ENCODE data around the gene MTHFR. TPM values are rescaled to one million over a fixed set of nuclear protein-coding genes. Genes with fewer than 3 reads are reported as not detected.

Gene MTHFR
- polyA plus RNA-seq, 4 donors, result 11.2 to 20.1 (median 15.4) TPM

DNA sequence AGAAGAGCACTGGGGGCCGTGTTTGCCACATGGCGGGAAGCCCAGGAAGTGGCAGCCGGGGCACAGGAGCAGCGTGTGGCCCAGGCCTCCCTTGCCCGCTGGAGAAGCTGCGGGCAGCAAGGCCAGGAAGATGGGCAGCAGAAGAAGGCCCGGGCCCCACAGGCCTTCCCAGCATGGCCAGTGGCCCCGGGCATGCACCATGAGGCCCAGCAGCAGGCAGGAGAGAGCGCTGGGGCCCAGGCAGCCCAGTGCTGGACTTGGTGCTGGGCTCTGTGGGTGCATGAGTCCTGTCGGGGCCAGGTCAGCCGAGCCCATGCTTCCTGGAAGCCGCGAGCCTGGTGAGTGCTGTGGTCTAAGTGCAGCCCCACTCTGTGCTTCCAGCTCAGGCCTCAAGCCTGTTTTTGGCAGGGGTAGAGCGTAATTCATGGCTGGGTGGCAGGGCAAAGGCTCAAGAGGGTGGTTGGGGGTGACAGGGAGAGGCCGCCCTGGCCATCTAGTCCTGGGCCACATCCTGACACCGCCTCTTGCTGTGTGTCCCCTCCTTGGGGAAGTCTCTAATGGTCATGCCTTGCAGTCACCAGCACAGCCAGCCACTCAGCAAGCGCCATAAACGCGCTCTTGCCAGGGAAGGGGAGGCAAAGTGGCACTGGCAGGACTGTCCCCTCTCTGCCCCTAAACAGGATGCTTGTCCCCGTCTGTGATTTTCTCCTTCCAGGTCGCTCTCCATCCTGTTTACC lies 21.3 kb downstream of the MTHFR start:
- no peak for FAIRE-seq
- 72 to 85% (median 75%) methylated on average over 16 to 21 of the region's 21 CpGs for WGBS, 3 donors
- H3K27me3 ChIP-seq (ENCODE audit: control insufficient read depth in 3 of 3, insufficient read depth in 3 of 3, low read length in 3 of 3), result no peaks in the 10 kb centered on the region
- peaks cover 0 to 24% (median 7%) of the 10 kb centered on the region in 3 donors for H3K4me1 ChIP-seq (ENCODE audit: control insufficient read depth in 3 of 3, insufficient read depth in 2 of 3, low read depth in 1 of 3, low read length in 2 of 3)
- no peaks in the 10 kb centered on the region for H3K9me3 ChIP-seq (ENCODE audit: control insufficient read depth in 2 of 2, insufficient read depth in 1 of 2, low read depth in 1 of 2, low read length in 1 of 2)
- no peak for DNase-seq
- H3K4me3 ChIP-seq (ENCODE audit: low read depth in 1 of 3, low read length in 3 of 3), result peak overlapping the region in 1 of 3 donors; percentile 25
- peaks cover 0 to 17% (median 0%) of the 10 kb centered on the region in 3 donors for H3K36me3 ChIP-seq (ENCODE audit: control insufficient read depth in 3 of 3, insufficient read depth in 2 of 3, low read depth in 1 of 3, low read length in 3 of 3)
- peak overlapping the region in 1 of 3 donors; percentile 38 for H3K27ac ChIP-seq (ENCODE audit: low read depth in 1 of 3, low read length in 2 of 3)

DNA sequence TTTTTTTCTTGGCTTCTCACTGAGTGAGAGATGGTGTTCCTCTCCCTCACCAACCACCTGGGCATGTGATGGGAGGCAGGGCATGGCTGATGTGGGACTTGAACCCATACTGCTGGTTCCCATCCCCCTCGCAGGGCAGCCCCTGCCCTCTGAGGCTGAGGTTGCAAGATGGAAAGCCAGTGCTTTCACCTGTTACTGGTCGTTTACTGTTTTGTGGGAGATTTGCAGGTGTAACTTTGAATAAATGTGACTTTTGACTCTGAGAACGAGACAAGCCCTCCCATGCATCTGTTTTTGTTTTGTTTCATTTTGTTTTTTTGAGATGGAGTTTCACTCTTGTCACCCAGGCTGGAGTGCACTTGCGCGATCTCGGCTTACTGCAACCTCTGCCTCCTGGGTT lies 22.2 kb downstream of the MTHFR start:
- H3K9me3 ChIP-seq (ENCODE audit: control insufficient read depth in 2 of 2, insufficient read depth in 1 of 2, low read depth in 1 of 2, low read length in 1 of 2), result no peaks in the 10 kb centered on the region
- no peak for FAIRE-seq
- peaks cover 0 to 8% (median 0%) of the 10 kb centered on the region in 3 donors for H3K36me3 ChIP-seq (ENCODE audit: control insufficient read depth in 3 of 3, insufficient read depth in 2 of 3, low read depth in 1 of 3, low read length in 3 of 3)
- DNase-seq, result no peak
- peaks cover 0 to 24% (median 5%) of the 10 kb centered on the region in 3 donors for H3K4me1 ChIP-seq (ENCODE audit: control insufficient read depth in 3 of 3, insufficient read depth in 2 of 3, low read depth in 1 of 3, low read length in 2 of 3)
- 79 to 85% (median 82%) methylated on average over 6 of the region's 6 CpGs for WGBS, 3 donors
- no peaks in the 10 kb centered on the region for H3K27me3 ChIP-seq (ENCODE audit: control insufficient read depth in 3 of 3, insufficient read depth in 3 of 3, low read length in 3 of 3)
- H3K4me3 ChIP-seq (ENCODE audit: low read depth in 1 of 3, low read length in 3 of 3), result no peak overlapping the region
- H3K27ac ChIP-seq (ENCODE audit: low read depth in 1 of 3, low read length in 2 of 3), result no peak overlapping the region

DNA sequence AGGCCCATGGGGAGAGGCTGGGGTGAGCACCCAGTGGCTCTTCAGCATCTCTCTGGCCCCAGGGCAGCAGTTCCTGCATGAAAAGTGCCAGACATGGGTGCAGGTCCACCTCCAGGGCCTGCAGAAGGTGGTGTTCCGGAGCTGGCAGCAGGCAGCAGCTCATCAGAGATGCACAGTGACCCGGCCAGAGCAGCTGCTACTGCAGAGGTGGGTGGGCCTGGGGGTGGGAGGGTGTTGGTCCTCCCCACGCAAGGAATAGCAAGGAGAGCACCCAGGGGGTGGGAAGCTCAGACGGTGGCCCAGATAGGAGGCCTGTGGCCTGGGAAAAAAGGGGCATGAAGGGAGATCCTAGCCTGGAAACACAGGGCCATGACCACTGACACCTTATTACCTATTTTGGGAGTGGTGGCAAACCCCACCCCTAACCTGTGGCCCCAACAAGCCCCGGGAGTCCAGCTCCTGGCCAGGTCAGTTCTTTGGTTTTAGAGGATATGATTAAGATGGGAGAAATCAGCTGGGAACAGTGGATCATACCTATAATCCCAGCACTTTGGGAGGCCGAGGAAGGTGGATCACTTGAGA lies 23.5 kb downstream of the MTHFR start:
- H3K36me3 ChIP-seq (ENCODE audit: control insufficient read depth in 3 of 3, insufficient read depth in 2 of 3, low read depth in 1 of 3, low read length in 3 of 3), result no peaks in the 10 kb centered on the region
- peaks cover 0 to 17% (median under 1%) of the 10 kb centered on the region in 3 donors for H3K4me1 ChIP-seq (ENCODE audit: control insufficient read depth in 3 of 3, insufficient read depth in 2 of 3, low read depth in 1 of 3, low read length in 2 of 3)
- no peaks in the 10 kb centered on the region for H3K9me3 ChIP-seq (ENCODE audit: control insufficient read depth in 2 of 2, insufficient read depth in 1 of 2, low read depth in 1 of 2, low read length in 1 of 2)
- 71 to 86% (median 75%) methylated on average over 6 of the region's 6 CpGs for WGBS, 3 donors
- no peaks in the 10 kb centered on the region for H3K27me3 ChIP-seq (ENCODE audit: control insufficient read depth in 3 of 3, insufficient read depth in 3 of 3, low read length in 3 of 3)
- no peak overlapping the region for H3K4me3 ChIP-seq (ENCODE audit: low read depth in 1 of 3, low read length in 3 of 3)
- no peak for FAIRE-seq
- no peak overlapping the region for H3K27ac ChIP-seq (ENCODE audit: low read depth in 1 of 3, low read length in 2 of 3)
- DNase-seq, result no peak

DNA sequence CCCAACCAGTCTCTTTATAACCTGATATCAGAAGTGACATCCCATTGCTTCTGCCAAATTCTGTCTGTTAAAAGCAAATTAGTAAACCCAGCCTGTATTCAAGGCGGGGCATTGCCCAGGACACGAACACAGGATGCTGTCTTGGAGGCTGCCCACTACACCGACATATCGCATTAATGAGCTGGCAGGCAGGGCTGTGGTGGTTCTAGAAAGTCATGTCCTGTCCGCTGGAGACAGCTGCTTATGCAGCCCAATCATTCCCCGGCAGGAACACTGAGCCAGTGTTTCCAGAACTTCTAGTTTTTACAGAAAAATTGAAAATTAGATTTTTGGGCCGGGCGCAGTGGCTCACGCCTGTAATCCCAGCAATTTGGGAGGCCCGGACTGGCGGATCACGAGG lies 24.5 kb downstream of the MTHFR start:
- H3K27me3 ChIP-seq (ENCODE audit: control insufficient read depth in 3 of 3, insufficient read depth in 3 of 3, low read length in 3 of 3), result no peaks in the 10 kb centered on the region
- FAIRE-seq (no peak), DNase-seq (no peak)
- WGBS, 3 donors, result 81 to 95% (median 88%) methylated on average over 12 of the region's 12 CpGs
- H3K9me3 ChIP-seq (ENCODE audit: control insufficient read depth in 2 of 2, insufficient read depth in 1 of 2, low read depth in 1 of 2, low read length in 1 of 2), result no peaks in the 10 kb centered on the region
- no peak overlapping the region for H3K27ac ChIP-seq (ENCODE audit: low read depth in 1 of 3, low read length in 2 of 3)
- peaks cover 0 to 10% (median 0%) of the 10 kb centered on the region in 3 donors for H3K4me1 ChIP-seq (ENCODE audit: control insufficient read depth in 3 of 3, insufficient read depth in 2 of 3, low read depth in 1 of 3, low read length in 2 of 3)
- no peaks in the 10 kb centered on the region for H3K36me3 ChIP-seq (ENCODE audit: control insufficient read depth in 3 of 3, insufficient read depth in 2 of 3, low read depth in 1 of 3, low read length in 3 of 3)
- no peak overlapping the region for H3K4me3 ChIP-seq (ENCODE audit: low read depth in 1 of 3, low read length in 3 of 3)

- H3K4me3 ChIP-seq (ENCODE audit: low read depth in 1 of 3, low read length in 3 of 3), result no peak overlapping the region
- 76 to 84% (median 82%) methylated on average over 7 to 10 of the region's 10 CpGs for WGBS, 3 donors
- no peaks in the 10 kb centered on the region for H3K36me3 ChIP-seq (ENCODE audit: control insufficient read depth in 3 of 3, insufficient read depth in 2 of 3, low read depth in 1 of 3, low read length in 3 of 3)
- FAIRE-seq (no peak), DNase-seq (no peak)
- H3K9me3 ChIP-seq (ENCODE audit: control insufficient read depth in 2 of 2, insufficient read depth in 1 of 2, low read depth in 1 of 2, low read length in 1 of 2), result no peaks in the 10 kb centered on the region
- H3K27me3 ChIP-seq (ENCODE audit: control insufficient read depth in 3 of 3, insufficient read depth in 3 of 3, low read length in 3 of 3), result no peaks in the 10 kb centered on the region
- H3K4me1 ChIP-seq (ENCODE audit: control insufficient read depth in 3 of 3, insufficient read depth in 2 of 3, low read depth in 1 of 3, low read length in 2 of 3), result peaks cover 0 to 10% (median 0%) of the 10 kb centered on the region in 3 donors
- no peak overlapping the region for H3K27ac ChIP-seq (ENCODE audit: low read depth in 1 of 3, low read length in 2 of 3)
These were observed 25.2 kb downstream of the MTHFR start for GRCh38 chr1:11780380-11781147.

DNA sequence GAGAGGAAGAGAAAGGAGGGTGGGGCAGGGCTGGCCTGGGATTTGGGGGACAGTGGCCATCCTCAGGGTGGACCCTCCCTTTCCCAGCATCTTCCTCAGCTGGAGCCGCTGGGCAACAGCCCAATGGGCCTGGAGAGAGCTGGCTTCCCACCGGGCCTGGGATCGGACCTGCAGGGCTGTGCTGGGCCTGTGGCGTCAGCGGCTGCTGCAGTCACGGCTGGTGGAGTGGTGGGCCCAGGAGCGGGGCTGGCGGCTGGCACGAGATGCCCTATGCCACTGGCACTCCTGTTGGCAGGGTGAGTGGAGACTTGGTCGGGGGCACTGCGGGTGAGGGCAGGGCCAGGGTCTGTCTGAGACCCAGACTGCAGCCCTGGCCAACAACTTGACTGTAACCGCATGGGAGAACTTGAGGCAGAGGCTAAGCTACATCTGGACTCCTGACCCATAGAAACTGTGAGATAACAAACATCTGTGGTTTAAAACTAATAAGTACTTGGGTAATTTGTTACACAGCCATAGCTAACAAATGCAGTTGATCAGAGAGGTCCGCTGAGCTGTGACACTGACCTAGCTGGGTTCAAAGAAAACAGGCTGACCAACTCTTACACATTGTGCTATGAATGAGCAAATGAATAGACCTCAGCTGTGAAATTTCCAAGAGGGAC lies 25.9 kb downstream of the MTHFR start:
- no peaks in the 10 kb centered on the region for H3K27me3 ChIP-seq (ENCODE audit: control insufficient read depth in 3 of 3, insufficient read depth in 3 of 3, low read length in 3 of 3)
- FAIRE-seq (no peak), DNase-seq (no peak)
- H3K36me3 ChIP-seq (ENCODE audit: control insufficient read depth in 3 of 3, insufficient read depth in 2 of 3, low read depth in 1 of 3, low read length in 3 of 3), result no peaks in the 10 kb centered on the region
- H3K4me3 ChIP-seq (ENCODE audit: low read depth in 1 of 3, low read length in 3 of 3), result no peak overlapping the region
- peaks cover 0 to 3% (median 0%) of the 10 kb centered on the region in 3 donors for H3K4me1 ChIP-seq (ENCODE audit: control insufficient read depth in 3 of 3, insufficient read depth in 2 of 3, low read depth in 1 of 3, low read length in 2 of 3)
- H3K27ac ChIP-seq (ENCODE audit: low read depth in 1 of 3, low read length in 2 of 3), result no peak overlapping the region
- H3K9me3 ChIP-seq (ENCODE audit: control insufficient read depth in 2 of 2, insufficient read depth in 1 of 2, low read depth in 1 of 2, low read length in 1 of 2), result no peaks in the 10 kb centered on the region
- WGBS, 3 donors, result 81 to 83% (median 82%) methylated on average over 13 of the region's 13 CpGs

DNA sequence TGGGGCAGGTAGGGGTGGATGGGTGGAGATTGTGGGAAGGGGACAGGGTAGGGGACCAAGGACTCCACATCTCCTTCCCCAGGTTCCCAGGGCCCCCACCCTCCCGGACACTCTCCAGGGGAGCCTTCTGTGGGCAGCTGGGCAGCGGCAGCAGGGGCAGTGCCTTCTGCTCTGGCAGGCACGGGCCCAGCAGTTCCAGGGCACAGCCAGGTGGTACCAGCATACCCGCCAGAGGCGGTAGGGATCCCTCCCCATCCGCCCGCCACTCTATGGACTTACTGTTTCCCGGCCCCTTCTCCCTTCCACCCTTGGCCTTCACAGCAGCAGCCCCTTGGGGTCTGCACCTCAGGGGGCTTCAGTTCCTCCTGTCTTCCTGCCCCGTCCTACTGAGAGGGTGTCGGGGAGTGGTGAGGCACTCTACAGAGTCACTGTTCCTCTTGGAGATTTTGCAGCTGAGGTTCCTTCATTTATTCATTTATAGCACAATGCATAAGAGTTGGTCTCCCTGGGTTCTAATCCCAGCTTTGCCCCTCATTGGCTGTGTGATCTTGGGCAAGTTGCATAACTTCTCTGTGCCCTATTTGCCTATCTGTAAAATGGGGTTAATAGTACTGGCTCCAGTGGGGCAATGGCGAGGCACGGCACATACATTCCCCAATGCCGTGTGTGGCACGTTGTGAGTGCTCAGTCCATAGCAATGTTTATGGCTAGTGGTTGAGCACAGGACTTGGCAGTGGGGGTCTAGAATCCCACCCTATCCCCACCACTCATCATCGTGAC lies 26.7 kb downstream of the MTHFR start:
- Histone ChIP-seq H3K27ac (ENCODE audit: low read depth in 1 of 3, low read length in 2 of 3) (no peak overlapping the region), H3K4me3 (ENCODE audit: low read depth in 1 of 3, low read length in 3 of 3) (no peak overlapping the region), H3K27me3 (ENCODE audit: control insufficient read depth in 3 of 3, insufficient read depth in 3 of 3, low read length in 3 of 3) (no peaks in the 10 kb centered on the region), H3K9me3 (ENCODE audit: control insufficient read depth in 2 of 2, insufficient read depth in 1 of 2, low read depth in 1 of 2, low read length in 1 of 2) (no peaks in the 10 kb centered on the region), H3K36me3 (ENCODE audit: control insufficient read depth in 3 of 3, insufficient read depth in 2 of 3, low read depth in 1 of 3, low read length in 3 of 3) (no peaks in the 10 kb centered on the region), H3K4me1 (ENCODE audit: control insufficient read depth in 3 of 3, insufficient read depth in 2 of 3, low read depth in 1 of 3, low read length in 2 of 3) (no peaks in the 10 kb centered on the region)
- 86 to 88% (median 87%) methylated on average over 14 to 15 of the region's 15 CpGs for WGBS, 3 donors
- DNase-seq (no peak), FAIRE-seq (no peak)

Data from small intestine (tissue), 7 donors.